Dedifferentiated amniotic fluid mesenchymal stem cell (primary cell): ENCODE data around the gene NOP16.
"Not testable (repeated sequence)": the region's sequence is repeated elsewhere in the genome, so short reads cannot be mapped to it uniquely, and the experiment has no call there.

ENCODE experiments used
- DNase-seq: peaks from one replicate; pipeline ENCODE4 v3.0.0-alpha.2; 2016; ENCODE audit errors: extremely low spot score

Gene NOP16

GRCh38 chr5:176409765-176410164 is 21.4 kb upstream of the NOP16 start:
- no peak for DNase-seq

GRCh38 chr5:176408590-176408989 is 20.2 kb upstream of the NOP16 start:
- no peak for DNase-seq

DNA sequence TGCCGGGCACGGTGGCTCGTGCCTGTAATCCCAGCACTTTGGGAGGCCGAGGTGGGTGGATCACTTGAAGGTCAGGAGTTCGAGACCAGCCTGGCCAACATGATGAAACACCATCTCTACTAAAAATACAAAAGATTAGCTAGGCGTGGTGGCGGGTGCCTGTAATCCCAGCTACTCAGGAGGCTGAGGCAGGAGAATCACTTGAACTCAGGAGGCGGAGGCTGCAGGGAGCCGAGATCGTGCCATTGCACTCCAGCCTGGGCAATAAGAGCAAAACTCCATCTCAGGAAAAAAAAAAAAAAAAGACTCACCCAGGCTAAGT is 19.8 kb upstream of the NOP16 start:
- not testable (repeated sequence) for DNase-seq

DNA sequence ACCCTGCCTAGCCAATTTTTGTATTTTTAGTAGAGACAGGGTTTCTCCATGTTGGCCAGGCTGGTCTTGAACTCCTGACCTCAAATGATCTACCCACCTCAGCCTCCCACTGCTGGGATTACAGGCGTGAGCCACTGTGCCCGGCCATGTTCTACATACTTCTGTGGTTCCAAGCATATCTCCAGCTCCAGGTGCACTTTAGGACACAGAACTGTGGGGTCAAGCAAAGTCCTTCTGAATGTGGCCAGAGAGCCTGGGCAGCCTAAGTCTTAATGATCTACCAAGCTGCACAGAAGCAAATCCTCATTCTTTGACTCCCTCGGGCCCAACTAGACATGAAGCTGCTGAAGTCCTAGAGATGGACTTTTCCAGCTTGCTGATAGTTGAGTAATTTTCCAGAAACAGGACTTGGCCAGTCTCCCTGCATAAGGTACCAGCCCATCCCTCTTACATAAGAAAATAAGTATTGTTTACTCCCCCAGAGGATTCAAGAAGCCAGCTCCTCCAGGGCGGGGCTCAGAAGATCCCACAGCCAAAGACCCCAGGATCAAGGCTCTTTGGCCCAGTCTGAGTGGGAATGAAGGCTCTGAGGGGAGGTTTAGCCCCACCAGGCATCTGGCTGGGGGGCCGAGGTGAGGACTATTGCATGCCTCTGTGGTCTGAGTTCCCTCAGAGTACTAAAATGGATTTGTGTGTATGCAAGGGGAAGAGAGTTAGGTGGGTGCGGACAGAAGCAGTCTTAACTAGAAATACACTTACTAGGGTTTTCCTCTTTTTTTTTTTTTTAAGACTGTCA is 19.3 kb upstream of the NOP16 start:
- no peak for DNase-seq

DNA sequence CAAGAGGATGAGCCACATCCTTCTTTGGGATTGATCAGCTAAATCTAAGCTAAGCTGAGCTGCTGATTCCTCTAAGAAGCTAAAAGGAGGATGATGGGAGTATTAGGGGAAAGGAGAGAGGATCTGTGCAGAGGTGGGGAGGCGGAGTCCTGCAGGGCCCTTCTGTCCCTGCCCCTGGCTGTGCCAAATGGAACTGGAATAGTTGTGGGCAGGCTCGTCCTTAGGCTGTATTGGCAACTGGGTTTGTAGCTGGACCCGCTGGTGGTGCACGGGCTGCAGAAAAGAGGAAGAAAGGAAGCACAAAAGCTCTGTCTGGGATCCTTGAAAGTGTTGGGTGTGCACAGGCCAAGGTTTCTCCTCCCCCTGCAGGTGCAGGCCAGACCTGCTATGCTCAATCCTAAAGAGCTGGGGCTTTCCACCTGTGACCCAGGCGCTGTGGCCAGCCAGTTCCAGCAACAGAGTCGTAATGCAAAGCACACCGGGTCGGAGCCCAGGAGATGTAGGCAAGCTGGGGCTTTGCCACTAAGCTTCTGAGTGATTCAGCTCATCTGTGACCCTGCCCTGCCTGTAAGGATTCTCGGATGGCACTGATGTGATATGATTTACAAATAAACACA is 18.1 kb upstream of the NOP16 start:
- no peak for DNase-seq

DNA sequence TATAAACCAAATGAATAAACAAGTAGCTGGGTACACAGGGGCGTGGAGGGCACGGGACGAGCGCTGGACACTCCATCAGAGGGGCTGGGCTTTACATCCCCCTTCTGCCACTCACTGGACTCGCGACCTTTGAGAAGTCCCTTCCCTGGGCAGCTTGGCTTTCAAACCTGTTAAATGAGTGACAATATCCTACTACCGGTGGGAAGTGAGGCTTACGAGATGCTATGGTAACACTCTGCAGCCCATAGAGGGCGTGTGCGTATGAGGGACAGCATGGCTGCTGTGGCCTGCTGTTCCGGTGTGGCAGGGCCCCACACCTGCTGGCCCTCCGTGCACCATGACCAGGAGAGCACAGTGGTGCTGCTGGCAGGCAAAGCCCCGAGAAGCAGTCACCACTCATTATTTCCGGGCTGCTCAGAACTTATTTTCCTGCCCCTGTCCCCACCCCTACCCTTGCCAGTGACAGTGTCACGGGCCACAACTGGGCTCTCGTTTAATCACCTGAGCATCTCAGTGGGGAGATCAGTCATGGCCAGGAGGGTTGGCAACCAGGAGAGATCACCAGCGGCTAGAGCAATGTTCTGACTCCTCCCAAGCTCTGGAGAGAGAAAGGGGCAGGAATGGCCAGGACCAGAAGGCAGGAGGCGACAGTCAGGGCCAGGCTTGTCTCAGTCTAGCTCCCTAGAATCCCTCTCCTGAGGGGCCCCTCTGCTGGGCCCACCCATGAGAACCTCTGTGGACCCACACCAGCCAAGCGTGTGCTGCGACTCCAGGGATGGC is 17.4 kb upstream of the NOP16 start:
- DNase-seq = no peak

DNA sequence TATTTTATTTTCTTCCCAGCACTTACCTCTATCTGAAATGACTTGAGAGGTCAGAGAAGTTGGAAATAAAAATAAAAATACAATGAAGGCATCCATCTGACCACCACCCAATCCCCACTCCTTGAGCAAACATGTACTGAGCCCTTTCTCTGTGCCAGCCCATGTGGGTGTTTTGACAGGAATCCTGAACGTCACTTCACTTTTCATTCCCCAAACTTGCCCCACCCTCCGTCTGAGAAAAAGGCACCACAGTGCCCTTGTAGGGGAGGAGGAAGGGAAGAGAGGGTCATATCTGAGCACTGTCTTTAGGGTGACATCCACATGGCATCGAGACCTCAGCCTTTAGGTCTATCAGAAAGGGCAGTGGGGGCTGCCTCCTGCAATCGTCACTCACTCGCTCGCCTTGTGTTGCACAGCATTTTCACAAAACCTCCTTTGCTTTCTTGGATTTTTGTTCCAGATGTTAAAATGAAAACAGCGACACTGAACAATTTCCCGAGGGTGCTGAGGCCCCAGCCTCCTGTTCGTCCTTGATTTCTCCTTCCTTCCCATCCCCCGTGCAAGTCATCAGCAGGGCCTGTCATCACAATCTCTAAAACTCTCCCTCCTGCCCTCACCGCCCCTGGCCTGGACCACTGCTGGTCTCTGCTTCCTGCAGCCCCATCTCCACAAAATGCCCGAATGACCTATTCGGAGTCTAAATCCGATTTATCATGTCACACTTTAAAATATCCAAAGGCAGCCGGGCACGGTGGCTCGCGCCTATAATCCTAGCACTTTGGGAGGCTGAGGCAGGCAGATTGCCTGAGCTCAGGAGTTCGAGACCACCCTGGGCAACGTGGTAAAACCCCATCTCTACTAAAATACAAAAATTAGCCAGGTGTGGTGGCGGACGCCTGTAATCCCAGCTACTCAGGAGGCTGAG is 13.1 kb upstream of the NOP16 start:
- DNase-seq = no peak

- no peak for DNase-seq
These were observed 12.2 kb upstream of the NOP16 start for GRCh38 chr5:176400382-176401156.

GRCh38 chr5:176397736-176398420 is 9.5 kb upstream of the NOP16 start:
- DNase-seq = no peak

DNA sequence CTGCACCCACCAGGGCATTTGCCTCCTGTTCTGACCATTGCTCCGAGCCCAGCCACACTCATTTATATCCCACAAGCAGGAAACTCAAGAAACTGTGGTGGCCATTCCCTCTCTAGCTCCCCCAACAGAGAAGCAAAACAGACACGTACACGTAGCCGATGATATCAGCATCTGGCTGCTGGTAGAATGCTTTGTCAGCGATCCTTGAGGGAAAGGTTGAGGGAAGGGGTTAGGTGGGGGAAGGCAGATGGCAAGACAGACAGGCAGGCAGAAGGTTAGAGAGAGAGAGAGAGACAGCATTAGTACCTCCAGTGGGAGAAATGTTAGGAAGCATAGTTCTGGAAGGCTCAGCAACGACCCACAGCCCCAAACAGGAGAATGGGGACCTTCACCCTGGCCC is 7.9 kb upstream of the NOP16 start:
- DNase-seq = no peak

GRCh38 chr5:176394881-176395675 is 6.7 kb upstream of the NOP16 start:
- DNase-seq = no peak

- no peak for DNase-seq
These were observed 5.7 kb upstream of the NOP16 start for GRCh38 chr5:176394096-176394495.

GRCh38 chr5:176392526-176392925 is 4.1 kb upstream of the NOP16 start:
- DNase-seq = no peak

DNA sequence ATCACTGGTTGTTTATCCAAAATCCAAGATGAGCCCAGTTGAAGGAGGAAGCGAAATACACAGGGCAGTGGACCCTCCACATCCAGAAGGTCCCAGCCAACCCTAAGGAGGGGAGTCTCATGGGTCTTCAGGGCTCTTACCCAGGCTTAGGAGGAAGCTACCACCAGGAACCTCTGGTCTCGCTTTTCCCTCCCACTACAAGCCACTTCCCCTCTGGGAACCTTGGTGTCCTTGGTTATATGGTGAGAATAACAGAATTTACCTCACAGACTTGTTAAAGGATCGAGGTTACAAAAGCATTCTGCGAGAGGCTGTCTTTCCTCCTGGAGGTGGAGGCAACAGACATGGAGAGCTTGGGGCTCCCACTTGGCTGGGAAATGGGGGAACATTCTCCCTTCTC is 3.6 kb upstream of the NOP16 start:
- DNase-seq = no peak

GRCh38 chr5:176391479-176391878 is 3.1 kb upstream of the NOP16 start:
- no peak for DNase-seq

DNA sequence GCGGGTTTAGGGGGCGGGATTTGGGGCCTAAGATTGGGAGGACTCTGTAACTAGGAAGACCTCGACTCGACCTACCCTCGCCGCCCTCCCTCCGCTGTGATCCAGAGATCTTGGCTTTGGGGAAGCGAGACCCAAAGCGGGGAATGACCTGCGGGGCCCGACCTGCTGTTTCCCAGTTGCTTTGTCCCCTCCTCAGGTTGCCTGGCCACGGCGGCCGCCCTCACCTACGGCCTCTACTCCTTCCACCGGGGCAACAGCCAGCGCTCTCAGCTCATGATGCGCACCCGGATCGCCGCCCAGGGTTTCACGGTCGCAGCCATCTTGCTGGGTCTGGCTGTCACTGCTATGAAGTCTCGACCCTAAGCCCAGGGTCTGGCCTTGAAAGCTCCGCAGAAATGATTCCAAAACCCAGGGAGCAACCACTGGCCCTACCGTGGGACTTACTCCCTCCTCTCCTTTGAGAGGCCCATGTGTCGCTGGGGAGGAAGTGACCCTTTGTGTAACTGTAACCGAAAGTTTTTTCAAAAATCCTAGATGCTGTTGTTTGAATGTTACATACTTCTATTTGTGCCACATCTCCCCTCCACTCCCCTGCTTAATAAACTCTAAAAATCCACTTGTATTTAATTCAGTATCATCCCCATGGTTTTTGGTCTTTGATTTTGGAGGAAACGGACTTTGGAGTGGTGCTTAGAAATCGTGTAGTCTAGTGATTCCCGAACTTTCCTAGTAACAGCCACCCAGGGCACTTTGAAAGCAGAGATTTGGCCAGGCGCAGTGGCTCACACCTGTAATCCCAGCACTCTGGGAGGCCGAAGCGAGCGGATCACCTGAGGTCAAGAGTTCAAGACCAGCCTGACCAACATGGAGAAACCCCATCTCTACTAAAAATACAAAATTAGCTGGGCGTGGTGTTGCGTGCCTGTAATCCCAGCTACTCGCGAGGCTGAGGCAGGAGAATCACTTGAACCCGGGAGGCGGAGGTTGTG is 1.0 kb upstream of the NOP16 start:
- no peak for DNase-seq

- DNase-seq = no peak
These were observed 375 bp downstream of the NOP16 start for GRCh38 chr5:176388003-176388443.

DNA sequence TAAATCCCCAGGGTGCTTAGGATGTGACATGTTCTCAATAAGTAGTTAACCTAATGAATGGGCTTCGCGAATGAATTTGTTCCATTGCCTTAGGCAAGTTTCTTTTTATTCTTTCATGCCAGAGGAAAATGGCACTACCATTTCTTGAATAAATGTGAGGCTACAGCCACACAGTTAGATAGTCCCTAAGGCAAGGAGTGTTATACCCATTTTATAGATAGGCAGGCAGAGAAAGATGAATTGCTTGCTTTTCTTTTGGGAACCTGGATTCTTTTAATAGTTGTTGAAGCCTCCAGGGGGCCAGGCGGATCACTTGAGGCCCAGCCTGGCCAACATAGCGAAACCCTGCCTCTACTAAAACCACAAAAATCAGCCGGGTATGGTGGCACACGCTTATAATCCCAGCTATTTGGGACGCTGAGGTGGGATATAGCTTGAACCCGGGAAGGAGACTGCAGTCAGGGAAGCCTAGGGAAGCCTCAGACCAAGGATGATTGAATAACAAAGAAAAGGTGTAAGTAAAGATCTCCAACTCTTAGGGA is 943 bp downstream of the NOP16 start:
- no peak for DNase-seq
